HepG2 (cell line): Measurements from ENCODE around the gene SPRTN. TPM values are rescaled to one million over a fixed set of nuclear protein-coding genes. Genes with fewer than 3 reads are reported as not detected.

Experiments used
- ATAC-seq: fragments of 200-7000 bp; cut with Tn5 transposase; 3 replicates; pipeline ENCODE4 v1.9.1; 2020; ENCODE audit warnings: mild to moderate bottlenecking, moderate library complexity
- BruUV-seq: library from RNA; stranded (reverse); fragments of 400-500 nt; replicated peaks from 2 replicates; lab custom pipeline; 2021; lab: Mats Ljungman, UMichigan
- CTCF ChIA-PET: fragments of 300-600 bp; formaldehyde crosslinking; extraction: SDS; loops from one replicate; lab custom pipeline; 2021; ENCODE audit warnings: low total read pairs, inconsistent platforms, low intra/inter-chr PET ratio; lab: Yijun Ruan, JAX
- POLR2A ChIA-PET: fragments of 350-600 bp; sonication (Branson Sonifier 250); formaldehyde crosslinking; loops from one replicate; lab custom pipeline; 2020; ENCODE audit warnings: antibody characterized with exemption, inconsistent platforms; lab: Yijun Ruan, JAX
- DNase-seq: peaks from one replicate; pipeline ENCODE4 v3.0.0-alpha.2; 2015; ENCODE audit warnings: low spot score
- FAIRE-seq: peaks from 3 replicates; lab custom pipeline; 2011; peaks lifted over from hg19 to GRCh38; lab: Jason Lieb, UNC
- H2AFZ ChIP-seq: one replicate; pipeline ENCODE4 v1.6.1; 2011; ENCODE audit warnings: low read length, inconsistent platforms
- H3K27ac ChIP-seq: fragments of 300-600 bp; 3 replicates; pipeline ENCODE4 v1.8.0; 2011; ENCODE audit warnings: mixed run types, mild to moderate bottlenecking, mixed read lengths, low read length, inconsistent platforms; ENCODE audit not compliant: insufficient read depth; ENCODE audit errors: extremely low read length
- H3K27me3 ChIP-seq, 2 experiments: fragments of 200-600 bp in 1 of 2; 2 replicates in 1 of 2; 3 replicates in 1 of 2; pipeline versions ENCODE4 v1.6.0 to v1.8.0; 2011; ENCODE audit warnings: low read length in 2 of 2, mild to moderate bottlenecking in 2 of 2, moderate library complexity in 2 of 2, inconsistent platforms in 1 of 2; ENCODE audit not compliant: insufficient read depth in 2 of 2, control insufficient read depth in 1 of 2
- H3K36me3 ChIP-seq, 2 experiments: fragments of 200-600 bp in 1 of 2; replicated peaks in 1 of 2; 2 replicates in 1 of 2; 3 replicates in 1 of 2; pipeline versions ENCODE4 v1.5.1 to v1.8.0; 2011; ENCODE audit warnings: low read length in 2 of 2, inconsistent platforms in 1 of 2; ENCODE audit not compliant: insufficient read depth in 2 of 2, control insufficient read depth in 1 of 2
- H3K4me1 ChIP-seq: 2 replicates; pipeline ENCODE4 v1.5.1; 2012; ENCODE audit warnings: low read length, inconsistent platforms; ENCODE audit not compliant: insufficient read depth
- H3K4me2 ChIP-seq: 2 replicates; pipeline ENCODE4 v1.6.0; 2011; ENCODE audit warnings: low read depth, low read length, inconsistent platforms
- H3K4me3 ChIP-seq, 3 experiments: fragments of 200-600 bp in 1 of 3; sonication (generic), shearing (Covaris generic) in 1 of 3; replicated peaks in 1 of 3; 2 replicates each; pipeline ENCODE4 v1.5.1; 2011 to 2016; ENCODE audit warnings: low read length in 3 of 3, inconsistent platforms in 2 of 3, low read depth in 2 of 3, mild to moderate bottlenecking in 2 of 3, control low read depth in 1 of 3, mixed read lengths in 1 of 3; ENCODE audit not compliant: insufficient read depth in 1 of 3
- H3K79me2 ChIP-seq: one replicate; pipeline ENCODE4 v1.6.1; 2011; ENCODE audit warnings: low read length, inconsistent platforms; ENCODE audit not compliant: insufficient read depth
- H3K9ac ChIP-seq: 2 replicates; pipeline ENCODE4 v1.6.0; 2011; ENCODE audit warnings: mild to moderate bottlenecking, low read depth, low read length, inconsistent platforms; ENCODE audit not compliant: insufficient read depth
- H3K9me3 ChIP-seq: 2 replicates; pipeline ENCODE4 v1.5.1; 2012; ENCODE audit warnings: mild to moderate bottlenecking, low read length
- H4K20me1 ChIP-seq: 2 replicates; pipeline ENCODE4 v1.6.0; 2011; ENCODE audit warnings: inconsistent platforms, mild to moderate bottlenecking, low read length, moderate library complexity; ENCODE audit not compliant: insufficient read depth
- CENPT ChIP-seq: sonication (generic); formaldehyde crosslinking; IDR thresholded peaks from 2 replicates; pipeline ENCODE4 v1.8.0; 2022; ENCODE audit warnings: low read depth, mild to moderate bottlenecking, moderate library complexity, missing genetic modification reagents
- CTCF ChIP-seq: sonication (generic); formaldehyde crosslinking; IDR thresholded peaks from 2 replicates; pipeline ENCODE4 v1.5.0; 2020; ENCODE audit warnings: mild to moderate bottlenecking, missing genetic modification reagents, moderate library complexity
- DNMT3B ChIP-seq: conservative IDR thresholded peaks from 2 replicates; pipeline ENCODE4 v1.6.1; 2016; ENCODE audit warnings: missing biosample characterization, control low read depth
- HNRNPH1 ChIP-seq: fragments of 200-400 bp; formaldehyde crosslinking; optimal IDR thresholded peaks from 2 replicates; pipeline ENCODE3; 2017; ENCODE audit warnings: mild to moderate bottlenecking, low read depth, low read length
- LRRFIP1 ChIP-seq: sonication (generic); formaldehyde crosslinking; conservative IDR thresholded peaks from 2 replicates; pipeline ENCODE4 v1.4.0; 2020; ENCODE audit warnings: missing genetic modification reagents
- RBM22 ChIP-seq: fragments of 200-400 bp; formaldehyde crosslinking; optimal IDR thresholded peaks from 2 replicates; pipeline ENCODE3; 2017; ENCODE audit warnings: mild to moderate bottlenecking, low read length, moderate library complexity
- RNF219 ChIP-seq: sonication (generic); formaldehyde crosslinking; IDR thresholded peaks from 2 replicates; pipeline ENCODE4 v1.5.0; 2020; ENCODE audit warnings: mild to moderate bottlenecking, missing genetic modification reagents
- SNRNP70 ChIP-seq: fragments of 200-400 bp; formaldehyde crosslinking; IDR thresholded peaks from 2 replicates; pipeline ENCODE4 v1.6.1; 2017; ENCODE audit warnings: mild to moderate bottlenecking, low read depth, low read length, moderate library complexity
- STAG1 ChIP-seq: sonication (generic); formaldehyde crosslinking; IDR thresholded peaks from 2 replicates; pipeline ENCODE4 v1.4.0; 2020; ENCODE audit warnings: missing genetic modification reagents
- TCF7 ChIP-seq: sonication (generic); IDR thresholded peaks from 2 replicates; pipeline ENCODE4 v1.6.1; 2016; ENCODE audit warnings: antibody characterized with exemption, low read depth
- TCF7L2 ChIP-seq: IDR thresholded peaks from 2 replicates; pipeline ENCODE4 v1.6.1; 2011; ENCODE audit warnings: mild to moderate bottlenecking, low read depth, low read length, moderate library complexity
- WGBS: methylation state at CpG from one replicate; pipeline ENCODE4 v1.1.6; 2017; ENCODE audit warnings: low lambda C conversion rate; 5-methylcytosine and 5-hydroxymethylcytosine counted together
- in situ Hi-C: cut with HindIII; loops from 2 replicates; pipeline ENCODE4 v1.10.0; 2017; ENCODE audit warnings: low pct_unique_long_range_greater_than_20kb; ENCODE audit not compliant: extremely low pct_ligation_motif_present
- intact Hi-C: fragments of 100-400 bp; cut with micrococcal nuclease; formaldehyde crosslinking; loops from one replicate; pipeline ENCODE4 v1.10.0; 2022; ENCODE audit not compliant: unreplicated experiment
- polyA plus RNA-seq, 8 experiments: library from polyadenylated mRNA; depleted of rRNA in 3 of 8; stranded (reverse) in 7 of 8; unstranded in 1 of 8; fragments of >200 nt; fragmentation: Illumina TruSeq in 4 of 8; extraction: Trizol in 4 of 8; gene quantifications; 2 replicates each; pipeline versions ENCODE4 v1.2.1 to v1.2.3, GENCODE V29; 2011 to 2016; ENCODE audit warnings: low read depth in 4 of 8, missing spikeins in 1 of 8, mixed read lengths in 1 of 8; ENCODE audit not compliant: insufficient read depth in 1 of 8
- total RNA-seq, 5 experiments: library from RNA; depleted of rRNA; stranded (reverse); fragments of >200 nt; fragmentation: Illumina TruSeq; extraction: Trizol; gene quantifications; 2 replicates each; pipeline ENCODE4 v1.2.3, GENCODE V29; 2016; ENCODE audit warnings: low read depth in 1 of 5

SPRTN gene
- total and polyA plus RNA-seq, 2 of the 13 experiments (the other 11 are each of a cell fraction or from before 2014, with no cell fraction given) = 4.2 to 15.2 TPM

GRCh38 chr1:231364192-231364591 lies 26.1 kb downstream of the SPRTN start (continued):
- TF ChIP-seq LRRFIP1 (CRISPR knock-in tag) = no peak
- no peak for TF ChIP-seq HNRNPH1
- no peak for TF ChIP-seq DNMT3B (CRISPR knock-in tag)

DNA sequence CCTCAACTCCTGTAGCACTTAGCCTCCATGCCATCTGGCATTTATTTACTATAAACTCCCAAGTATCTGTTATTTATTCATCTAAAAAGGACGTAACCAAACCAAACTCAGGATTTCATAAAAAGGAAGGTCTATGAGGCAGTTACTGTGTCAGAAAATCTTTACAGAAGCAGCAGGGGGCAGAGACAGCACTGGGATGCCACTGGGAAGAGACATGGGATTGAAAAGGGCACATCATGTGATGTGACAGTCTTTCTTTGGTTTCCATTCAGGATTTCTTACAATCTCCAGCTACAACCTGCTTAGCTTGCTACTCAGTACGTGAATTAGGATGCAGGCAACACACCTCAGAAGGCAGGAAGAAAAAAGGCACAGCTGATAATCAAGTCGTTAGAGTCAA lies 31.2 kb downstream of the SPRTN start:
- intact Hi-C loops = no loop called here
- in situ Hi-C loops = no loop called here
- Histone ChIP-seq H3K9me3 (no peaks in the 10 kb centered on the region), H3K36me3 (peaks cover 17 to 79% of the 10 kb centered on the region in 2 experiments), H3K27ac (no peak overlapping the region), H3K79me2 (peaks cover 31% of the 10 kb centered on the region), H3K9ac (no peak overlapping the region), H3K27me3 (no peaks in the 10 kb centered on the region; a peak in 1 of 5 replicates), H3K4me1 (no peaks in the 10 kb centered on the region), H4K20me1 (peaks cover 12% of the 10 kb centered on the region), H3K4me2 (no peak overlapping the region), H3K4me3 (no peak overlapping the region), H2AFZ (no peak overlapping the region)
- no peak for FAIRE-seq
- 91% methylated on average over 3 of the region's 3 CpGs for WGBS
- CTCF ChIA-PET = no interaction called here
- TF ChIP-seq CTCF (CRISPR knock-in tag) (0 out of 2 replicates have a peak, but pooled peaks have one; percentile 13), SNRNP70 (no peak), RNF219 (CRISPR knock-in tag) (no peak), TCF7 (no peak), TCF7L2 (no peak), STAG1 (0 out of 2 replicates have a peak, but pooled peaks have one; percentile 16), RBM22 (peak; percentile 76), CENPT (CRISPR knock-in tag) (no peak)
- no peak for DNase-seq
- no TSS peak for BruUV-seq
- no peak for ATAC-seq
- POLR2A ChIA-PET = no interaction called here
